T47D (cell line): Measurements from ENCODE around the gene ACOT9.
"Not testable (repeated sequence)": the region's sequence is repeated elsewhere in the genome, so short reads cannot be mapped to it uniquely, and the experiment has no call there.

Experiments used
- DNase-seq, 2 experiments: peaks; one replicate each; pipeline versions ENCODE4 v3.0.0 to v3.0.0-alpha.2; 2011 to 2012; ENCODE audit warnings: low read depth in 1 of 2, low spot score in 1 of 2
- JUND ChIP-seq: IDR thresholded peaks from 2 replicates; pipeline ENCODE4 v1.6.1; 2012; ENCODE audit warnings: low read depth
- in situ Hi-C: cut with HindIII; loops from 2 replicates; pipeline ENCODE4 v1.10.0; 2016; ENCODE audit warnings: low sequenced_read_pairs, low pct_unique_long_range_greater_than_20kb

Gene ACOT9

GRCh38 chrX:23782863-23783588 is 40.0 kb upstream of the ACOT9 start, which contains the start of gene SAT1:
TSS of gene SAT1 (plus strand) at chrX:23783173. CDS start at chrX:23783352, 179 bp downstream.
- DNase-seq = peak; percentile 61 to 98
- in situ Hi-C loops = no loop called here
- no peak for TF ChIP-seq JUND

- TF ChIP-seq JUND = no peak
- no peak for DNase-seq
- in situ Hi-C loops = no loop called here
These were observed 39.4 kb upstream of the ACOT9 start for GRCh38 chrX:23782455-23782854.

- no peak for TF ChIP-seq JUND
- in situ Hi-C loops = no loop called here
- peak in 1 of 2 experiments; percentile 65 for DNase-seq
These were observed 35.9 kb upstream of the ACOT9 start for GRCh38 chrX:23779025-23779424.

GRCh38 chrX:23776363-23776762 is 33.3 kb upstream of the ACOT9 start:
- DNase-seq = no peak
- in situ Hi-C loops = no loop called here
- no peak for TF ChIP-seq JUND

GRCh38 chrX:23773601-23774175 is 30.6 kb upstream of the ACOT9 start:
- in situ Hi-C loops = no loop called here
- DNase-seq = no peak
- TF ChIP-seq JUND = no peak

GRCh38 chrX:23771086-23771485 is 28.0 kb upstream of the ACOT9 start:
- in situ Hi-C loops, DNase-seq: not testable (repeated sequence)

- no peak for TF ChIP-seq JUND
- DNase-seq = no peak
- in situ Hi-C loops = no loop called here
These were observed 27.1 kb upstream of the ACOT9 start for GRCh38 chrX:23770142-23770541.

GRCh38 chrX:23766650-23767551 is 23.8 kb upstream of the ACOT9 start:
- no peak for TF ChIP-seq JUND
- DNase-seq = no peak
- in situ Hi-C loops = no loop called here

GRCh38 chrX:23765868-23766267 is 22.8 kb upstream of the ACOT9 start:
- no peak for TF ChIP-seq JUND
- in situ Hi-C loops = no loop called here
- no peak for DNase-seq

- no peak for DNase-seq
- in situ Hi-C loops = no loop called here
- no peak for TF ChIP-seq JUND
These were observed 22.4 kb upstream of the ACOT9 start for GRCh38 chrX:23765449-23765848.

- in situ Hi-C loops = no loop called here
- no peak for TF ChIP-seq JUND
- DNase-seq = no peak
These were observed 21.3 kb upstream of the ACOT9 start for GRCh38 chrX:23764188-23764984.

GRCh38 chrX:23759821-23760220 is 16.7 kb upstream of the ACOT9 start:
- DNase-seq = no peak
- in situ Hi-C loops = no loop called here
- no peak for TF ChIP-seq JUND
